ENCODE results near the gene ZNF236. TPM values are rescaled to one million over a fixed set of nuclear protein-coding genes. Genes with fewer than 3 reads are reported as not detected.

The ZNF236 gene
- total and polyA plus RNA-seq, 2 donors (not counting 1 experiment from before 2014, with no cell fraction given), result 8.9 to 39.5 TPM

GRCh38 chr18:76859474-76860339 lies 37.4 kb downstream of the ZNF236 start:
- no peak overlapping the region for H3K9ac ChIP-seq (ENCODE audit: low read length)
- Mint-ChIP-seq H3K4me3 (no peak overlapping the region), H3K4me1 (no peaks in the 10 kb centered on the region), H3K9me3 (ENCODE audit: insufficient read depth) (no peaks in the 10 kb centered on the region), H3K27ac (no peak overlapping the region), H3K27me3 (no peaks in the 10 kb centered on the region)
- intact Hi-C loops (cut with micrococcal nuclease), result no loop called here
- no peaks in the 10 kb centered on the region for H3K79me2 ChIP-seq (ENCODE audit: control insufficient read depth, insufficient read depth, low read length)
- H3K36me3 ChIP-seq (replicated peaks in 1 of 2; ENCODE audit: control extremely low read depth in 1 of 2, control insufficient read depth in 1 of 2, extremely low read depth in 1 of 2, insufficient read depth in 2 of 2, low read length in 1 of 2), result peaks cover 2 to 31% of the 10 kb centered on the region in 2 experiments
- DNase-seq, result no peak
- no peak for ATAC-seq (ENCODE audit: low read depth)
- no peak overlapping the region for H2AFZ ChIP-seq (ENCODE audit: insufficient read depth, low read depth, low read length, poor library complexity, severe bottlenecking)
- TF ChIP-seq EZH2 (IDR thresholded peaks at IDR 0.05; ENCODE audit: borderline replicate concordance, insufficient read depth, low read depth, low read length, poor library complexity, severe bottlenecking), result no peak
- TF ChIP-seq, protein P1, sequence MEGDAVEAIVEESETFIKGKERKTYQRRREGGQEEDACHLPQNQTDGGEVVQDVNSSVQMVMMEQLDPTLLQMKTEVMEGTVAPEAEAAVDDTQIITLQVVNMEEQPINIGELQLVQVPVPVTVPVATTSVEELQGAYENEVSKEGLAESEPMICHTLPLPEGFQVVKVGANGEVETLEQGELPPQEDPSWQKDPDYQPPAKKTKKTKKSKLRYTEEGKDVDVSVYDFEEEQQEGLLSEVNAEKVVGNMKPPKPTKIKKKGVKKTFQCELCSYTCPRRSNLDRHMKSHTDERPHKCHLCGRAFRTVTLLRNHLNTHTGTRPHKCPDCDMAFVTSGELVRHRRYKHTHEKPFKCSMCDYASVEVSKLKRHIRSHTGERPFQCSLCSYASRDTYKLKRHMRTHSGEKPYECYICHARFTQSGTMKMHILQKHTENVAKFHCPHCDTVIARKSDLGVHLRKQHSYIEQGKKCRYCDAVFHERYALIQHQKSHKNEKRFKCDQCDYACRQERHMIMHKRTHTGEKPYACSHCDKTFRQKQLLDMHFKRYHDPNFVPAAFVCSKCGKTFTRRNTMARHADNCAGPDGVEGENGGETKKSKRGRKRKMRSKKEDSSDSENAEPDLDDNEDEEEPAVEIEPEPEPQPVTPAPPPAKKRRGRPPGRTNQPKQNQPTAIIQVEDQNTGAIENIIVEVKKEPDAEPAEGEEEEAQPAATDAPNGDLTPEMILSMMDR (IDR thresholded peaks at IDR 0.05), result no peak
- H3K4me3 ChIP-seq (ENCODE audit: control extremely low read depth in 1 of 5, extremely low read depth in 1 of 5, insufficient read depth in 1 of 5, low read depth in 2 of 5, low read length in 4 of 5), result no peak overlapping the region
- no peak overlapping the region for H3K4me2 ChIP-seq (replicated peaks; ENCODE audit: low read depth, low read length, poor library complexity, severe bottlenecking)
- CTCF ChIA-PET, result no interaction called here
- H3K27ac ChIP-seq (ENCODE audit: low read length in 2 of 2), result no peak overlapping the region
- H3K4me1 ChIP-seq (ENCODE audit: control insufficient read depth in 2 of 2, insufficient read depth in 2 of 2, low read length in 2 of 2), result no peaks in the 10 kb centered on the region
- H4K20me1 ChIP-seq (ENCODE audit: control insufficient read depth, insufficient read depth, low read length, poor library complexity, severe bottlenecking), result peaks cover 8% of the 10 kb centered on the region
- WGBS (ENCODE audit: insufficient coverage), result 100% methylated on average over 8 of the region's 14 CpGs
- POLR2A ChIA-PET, result no interaction called here
- H3K27me3 ChIP-seq (replicated peaks in 1 of 4; ENCODE audit: control extremely low read depth in 1 of 4, control insufficient read depth in 3 of 4, insufficient read depth in 4 of 4, low read length in 3 of 4), result no peaks in the 10 kb centered on the region
- peaks cover 0 to 6% (median 0%) of the 10 kb centered on the region in 3 donors for H3K9me3 ChIP-seq (ENCODE audit: control extremely low read depth in 1 of 3, control insufficient read depth in 2 of 3, insufficient read depth in 1 of 3, low read length in 2 of 3)

DNA sequence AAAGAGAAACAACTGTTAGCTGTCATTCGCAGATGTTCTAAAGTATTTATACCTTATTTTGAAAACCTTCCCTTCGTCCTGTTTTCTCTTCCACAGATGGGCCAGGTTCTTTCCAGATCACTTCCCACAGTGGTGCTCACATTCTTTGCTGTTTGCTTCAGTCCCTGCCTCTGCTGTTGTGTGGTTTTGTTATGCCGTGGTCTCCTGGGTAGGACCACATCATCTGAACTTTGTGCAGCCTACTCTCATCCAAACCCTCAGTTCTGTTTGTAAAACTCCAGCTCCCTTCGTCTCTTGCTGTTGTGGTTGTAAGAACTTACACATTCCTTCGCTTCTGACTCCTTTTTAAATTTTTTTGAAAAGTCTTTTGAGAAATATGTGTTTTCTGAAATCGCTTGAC lies 38.1 kb downstream of the ZNF236 start:
- H3K36me3 ChIP-seq (replicated peaks in 1 of 2; ENCODE audit: control extremely low read depth in 1 of 2, control insufficient read depth in 1 of 2, extremely low read depth in 1 of 2, insufficient read depth in 2 of 2, low read length in 1 of 2), result peaks cover 2 to 31% of the 10 kb centered on the region in 2 experiments
- H3K79me2 ChIP-seq (ENCODE audit: control insufficient read depth, insufficient read depth, low read length), result no peaks in the 10 kb centered on the region
- no peak overlapping the region for H2AFZ ChIP-seq (ENCODE audit: insufficient read depth, low read depth, low read length, poor library complexity, severe bottlenecking)
- H3K4me2 ChIP-seq (replicated peaks; ENCODE audit: low read depth, low read length, poor library complexity, severe bottlenecking), result no peak overlapping the region
- H3K4me1 ChIP-seq (ENCODE audit: control insufficient read depth in 2 of 2, insufficient read depth in 2 of 2, low read length in 2 of 2), result no peaks in the 10 kb centered on the region
- no peaks in the 10 kb centered on the region for H3K27me3 ChIP-seq (replicated peaks in 1 of 4; ENCODE audit: control extremely low read depth in 1 of 4, control insufficient read depth in 3 of 4, insufficient read depth in 4 of 4, low read length in 3 of 4)
- Mint-ChIP-seq H3K4me1 (no peaks in the 10 kb centered on the region), H3K4me3 (no peak overlapping the region), H3K27ac (no peak overlapping the region), H3K27me3 (no peaks in the 10 kb centered on the region), H3K9me3 (ENCODE audit: insufficient read depth) (no peaks in the 10 kb centered on the region)
- H4K20me1 ChIP-seq (ENCODE audit: control insufficient read depth, insufficient read depth, low read length, poor library complexity, severe bottlenecking), result peaks cover 8% of the 10 kb centered on the region
- no peak for DNase-seq
- H3K4me3 ChIP-seq (ENCODE audit: control extremely low read depth in 1 of 5, extremely low read depth in 1 of 5, insufficient read depth in 1 of 5, low read depth in 2 of 5, low read length in 4 of 5), result no peak overlapping the region
- intact Hi-C loops (cut with micrococcal nuclease), result no loop called here
- no peak overlapping the region for H3K27ac ChIP-seq (ENCODE audit: low read length in 2 of 2)
- ChIA-PET CTCF (interaction anchor here (2.1 kb wide), 1 partner anchor 57 kb away, joined by 6 read pairs; no protein-coding TSS in a partner anchor), POLR2A (no interaction called here)
- WGBS (ENCODE audit: insufficient coverage), result no CpG with 5 or more reads among the region's 6 CpGs
- peaks cover 0 to 6% (median 0%) of the 10 kb centered on the region in 3 donors for H3K9me3 ChIP-seq (ENCODE audit: control extremely low read depth in 1 of 3, control insufficient read depth in 2 of 3, insufficient read depth in 1 of 3, low read length in 2 of 3)
- no peak for ATAC-seq (ENCODE audit: low read depth)
- no peak overlapping the region for H3K9ac ChIP-seq (ENCODE audit: low read length)
- TF ChIP-seq, protein P1 (IDR thresholded peaks at IDR 0.05), result no peak
- no peak for TF ChIP-seq EZH2 (IDR thresholded peaks at IDR 0.05; ENCODE audit: borderline replicate concordance, insufficient read depth, low read depth, low read length, poor library complexity, severe bottlenecking)
